ENCODE measurements around the gene SCD.

The SCD gene

DNA sequence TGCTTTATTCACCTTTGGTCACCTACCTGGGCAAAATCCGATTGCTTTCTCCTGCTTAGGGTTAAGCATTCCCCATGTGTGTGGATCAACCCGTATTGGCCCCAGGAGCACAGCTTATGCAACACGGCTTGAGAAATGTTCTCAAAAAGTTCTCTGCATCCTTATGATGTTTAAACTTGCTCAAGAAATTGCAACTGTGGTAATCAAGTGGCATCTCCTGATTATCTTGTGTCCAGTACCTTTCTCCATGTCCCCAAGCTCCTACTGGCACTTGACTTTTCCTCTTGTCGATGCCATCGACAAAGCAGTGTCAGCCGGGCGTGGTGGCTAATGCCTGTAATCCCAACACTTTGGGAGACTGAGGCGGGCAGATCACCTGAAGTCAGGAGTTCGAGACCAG lies 12.3 kb upstream of the SCD start:
- ATAC-seq = no peak
- TF ChIP-seq, protein P1, sequence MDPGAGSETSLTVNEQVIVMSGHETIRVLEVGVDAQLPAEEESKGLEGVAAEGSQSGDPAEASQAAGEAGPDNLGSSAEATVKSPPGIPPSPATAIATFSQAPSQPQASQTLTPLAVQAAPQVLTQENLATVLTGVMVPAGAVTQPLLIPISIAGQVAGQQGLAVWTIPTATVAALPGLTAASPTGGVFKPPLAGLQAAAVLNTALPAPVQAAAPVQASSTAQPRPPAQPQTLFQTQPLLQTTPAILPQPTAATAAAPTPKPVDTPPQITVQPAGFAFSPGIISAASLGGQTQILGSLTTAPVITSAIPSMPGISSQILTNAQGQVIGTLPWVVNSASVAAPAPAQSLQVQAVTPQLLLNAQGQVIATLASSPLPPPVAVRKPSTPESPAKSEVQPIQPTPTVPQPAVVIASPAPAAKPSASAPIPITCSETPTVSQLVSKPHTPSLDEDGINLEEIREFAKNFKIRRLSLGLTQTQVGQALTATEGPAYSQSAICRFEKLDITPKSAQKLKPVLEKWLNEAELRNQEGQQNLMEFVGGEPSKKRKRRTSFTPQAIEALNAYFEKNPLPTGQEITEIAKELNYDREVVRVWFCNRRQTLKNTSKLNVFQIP (CRISPR knock-in tag; IDR thresholded peaks at IDR 0.05; ENCODE audit: borderline replicate concordance, low read depth) = no peak
- TF ChIP-seq GLIS3 (CRISPR knock-in tag; IDR thresholded peaks at IDR 0.05) (no peak), ZC3H10 (CRISPR knock-in tag; IDR thresholded peaks at IDR 0.05) (no peak), ZNF8 (CRISPR knock-in tag; IDR thresholded peaks at IDR 0.05) (no peak), PPARA (CRISPR knock-in tag; IDR thresholded peaks at IDR 0.05; ENCODE audit: borderline replicate concordance) (no peak), CSDC2 (CRISPR knock-in tag; IDR thresholded peaks at IDR 0.05) (no peak)
- TF ChIP-seq, protein P2, sequence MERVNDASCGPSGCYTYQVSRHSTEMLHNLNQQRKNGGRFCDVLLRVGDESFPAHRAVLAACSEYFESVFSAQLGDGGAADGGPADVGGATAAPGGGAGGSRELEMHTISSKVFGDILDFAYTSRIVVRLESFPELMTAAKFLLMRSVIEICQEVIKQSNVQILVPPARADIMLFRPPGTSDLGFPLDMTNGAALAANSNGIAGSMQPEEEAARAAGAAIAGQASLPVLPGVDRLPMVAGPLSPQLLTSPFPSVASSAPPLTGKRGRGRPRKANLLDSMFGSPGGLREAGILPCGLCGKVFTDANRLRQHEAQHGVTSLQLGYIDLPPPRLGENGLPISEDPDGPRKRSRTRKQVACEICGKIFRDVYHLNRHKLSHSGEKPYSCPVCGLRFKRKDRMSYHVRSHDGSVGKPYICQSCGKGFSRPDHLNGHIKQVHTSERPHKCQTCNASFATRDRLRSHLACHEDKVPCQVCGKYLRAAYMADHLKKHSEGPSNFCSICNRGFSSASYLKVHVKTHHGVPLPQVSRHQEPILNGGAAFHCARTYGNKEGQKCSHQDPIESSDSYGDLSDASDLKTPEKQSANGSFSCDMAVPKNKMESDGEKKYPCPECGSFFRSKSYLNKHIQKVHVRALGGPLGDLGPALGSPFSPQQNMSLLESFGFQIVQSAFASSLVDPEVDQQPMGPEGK (CRISPR knock-in tag; IDR thresholded peaks at IDR 0.05; ENCODE audit: borderline replicate concordance) = no peak

DNA sequence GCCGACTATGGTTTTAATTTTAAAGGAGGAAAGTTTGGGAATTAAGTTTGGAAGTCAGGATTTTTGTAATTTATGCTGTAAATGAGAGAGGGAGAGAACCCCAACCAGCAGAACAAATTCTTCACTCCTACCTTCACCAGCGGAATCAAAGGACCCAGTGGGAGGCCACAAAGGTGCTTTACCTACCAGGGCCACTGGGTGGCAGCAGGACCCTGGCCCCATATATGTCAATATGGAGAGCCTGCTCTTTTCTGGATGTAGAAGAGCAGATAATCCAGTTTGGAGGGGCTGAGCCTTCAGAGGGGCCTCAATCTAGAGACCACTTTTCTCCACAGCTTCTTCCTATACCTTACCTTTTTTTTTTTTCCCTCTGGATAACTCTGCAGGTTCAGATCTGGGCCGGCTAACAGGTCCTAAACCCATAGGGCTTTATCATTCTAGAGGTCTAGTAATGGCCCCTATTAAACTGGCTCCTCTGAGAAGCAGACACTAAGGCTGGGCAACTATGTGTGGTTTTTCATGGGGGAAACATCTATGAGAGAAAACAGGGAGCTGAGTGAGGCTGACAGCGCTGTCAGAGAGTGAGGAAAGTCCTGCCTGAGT lies 8.5 kb upstream of the SCD start:
- ATAC-seq = peak; percentile 83
- TF ChIP-seq ZFP3 (CRISPR knock-in tag; IDR thresholded peaks at IDR 0.05) (no peak), ARNTL (CRISPR knock-in tag; IDR thresholded peaks at IDR 0.05; ENCODE audit: borderline replicate concordance, low read depth) (no peak), ZFP30 (CRISPR knock-in tag; IDR thresholded peaks at IDR 0.05) (no peak), GLIS3 (CRISPR knock-in tag; IDR thresholded peaks at IDR 0.05) (no peak)
- TF ChIP-seq, protein P3, sequence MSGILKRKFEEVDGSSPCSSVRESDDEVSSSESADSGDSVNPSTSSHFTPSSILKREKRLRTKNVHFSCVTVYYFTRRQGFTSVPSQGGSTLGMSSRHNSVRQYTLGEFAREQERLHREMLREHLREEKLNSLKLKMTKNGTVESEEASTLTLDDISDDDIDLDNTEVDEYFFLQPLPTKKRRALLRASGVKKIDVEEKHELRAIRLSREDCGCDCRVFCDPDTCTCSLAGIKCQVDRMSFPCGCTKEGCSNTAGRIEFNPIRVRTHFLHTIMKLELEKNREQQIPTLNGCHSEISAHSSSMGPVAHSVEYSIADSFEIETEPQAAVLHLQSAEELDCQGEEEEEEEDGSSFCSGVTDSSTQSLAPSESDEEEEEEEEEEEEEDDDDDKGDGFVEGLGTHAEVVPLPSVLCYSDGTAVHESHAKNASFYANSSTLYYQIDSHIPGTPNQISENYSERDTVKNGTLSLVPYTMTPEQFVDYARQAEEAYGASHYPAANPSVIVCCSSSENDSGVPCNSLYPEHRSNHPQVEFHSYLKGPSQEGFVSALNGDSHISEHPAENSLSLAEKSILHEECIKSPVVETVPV (CRISPR knock-in tag; IDR thresholded peaks at IDR 0.05) = no peak

DNA sequence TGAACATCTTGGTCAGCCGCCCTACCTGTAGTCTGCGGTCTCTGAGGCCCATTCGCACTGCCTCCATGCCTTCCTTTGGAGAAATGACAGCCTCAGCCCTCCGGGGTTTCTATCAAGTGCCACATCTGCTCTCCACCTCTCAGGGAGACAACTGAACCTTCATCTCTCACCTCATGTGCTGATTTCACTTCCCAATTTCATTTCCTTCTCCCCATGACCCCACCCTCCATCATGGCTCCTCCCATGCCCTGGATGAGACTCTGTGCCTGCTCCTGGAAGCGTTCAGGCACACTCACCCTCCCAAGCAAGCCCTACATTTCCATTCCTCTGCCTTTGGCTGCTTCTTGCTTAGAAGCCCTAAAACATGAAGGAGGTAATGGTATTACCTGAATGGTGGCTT lies 7.8 kb upstream of the SCD start:
- no peak for ATAC-seq
- no peak for TF ChIP-seq BACH2 (CRISPR knock-in tag; IDR thresholded peaks at IDR 0.05; ENCODE audit: borderline replicate concordance)
- no peak for TF ChIP-seq ESRRG (CRISPR knock-in tag; IDR thresholded peaks at IDR 0.05)
- no peak for TF ChIP-seq SNAI2 (CRISPR knock-in tag; IDR thresholded peaks at IDR 0.05)
- TF ChIP-seq OSR1 (CRISPR knock-in tag; IDR thresholded peaks at IDR 0.05) = no peak
- TF ChIP-seq ZNF8 (CRISPR knock-in tag; IDR thresholded peaks at IDR 0.05) = no peak
- TF ChIP-seq, protein P3 (CRISPR knock-in tag; IDR thresholded peaks at IDR 0.05) = no peak
- TF ChIP-seq, protein P2 (CRISPR knock-in tag; IDR thresholded peaks at IDR 0.05; ENCODE audit: borderline replicate concordance) = no peak
- TF ChIP-seq, protein P4, sequence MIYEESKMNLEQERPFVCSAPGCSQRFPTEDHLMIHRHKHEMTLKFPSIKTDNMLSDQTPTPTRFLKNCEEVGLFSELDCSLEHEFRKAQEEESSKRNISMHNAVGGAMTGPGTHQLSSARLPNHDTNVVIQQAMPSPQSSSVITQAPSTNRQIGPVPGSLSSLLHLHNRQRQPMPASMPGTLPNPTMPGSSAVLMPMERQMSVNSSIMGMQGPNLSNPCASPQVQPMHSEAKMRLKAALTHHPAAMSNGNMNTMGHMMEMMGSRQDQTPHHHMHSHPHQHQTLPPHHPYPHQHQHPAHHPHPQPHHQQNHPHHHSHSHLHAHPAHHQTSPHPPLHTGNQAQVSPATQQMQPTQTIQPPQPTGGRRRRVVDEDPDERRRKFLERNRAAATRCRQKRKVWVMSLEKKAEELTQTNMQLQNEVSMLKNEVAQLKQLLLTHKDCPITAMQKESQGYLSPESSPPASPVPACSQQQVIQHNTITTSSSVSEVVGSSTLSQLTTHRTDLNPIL (CRISPR knock-in tag; IDR thresholded peaks at IDR 0.05; ENCODE audit: low read depth) = no peak

All from SK-N-SH treated with all-trans-retinoic acid at 6 μM for 48 hours (cell line).